ENCODE results near the gene SUMO2. TPM values are rescaled to one million over a fixed set of nuclear protein-coding genes. Genes with fewer than 3 reads are reported as not detected.

The SUMO2 gene
- polyA plus RNA-seq, 1 donor (not counting 4 experiments of a cell fraction or from before 2014, with no cell fraction given) = 393 TPM

GRCh38 chr17:75118307-75118706 is 64.5 kb downstream of the SUMO2 start:
- no peak overlapping the region for H2AFZ ChIP-seq (ENCODE audit: control insufficient read depth, low read length)
- no peak for DNase-seq (ENCODE audit: low read depth, low spot score)
- no peaks in the 10 kb centered on the region for H3K27me3 ChIP-seq (ENCODE audit: control insufficient read depth, extremely low read depth, insufficient read depth, low read length)
- no peak for FAIRE-seq
- H3K27ac ChIP-seq (ENCODE audit: control insufficient read depth, insufficient read depth, low read length) = no peak overlapping the region
- H3K4me2 ChIP-seq (ENCODE audit: control insufficient read depth, extremely low read depth, insufficient read depth, low read depth, low read length) = no peak overlapping the region
- dilution Hi-C loops (cut with MboI; ENCODE audit: extremely low pct_ligation_motif_present, low sequenced_read_pairs) = no loop called here
- no peak overlapping the region for H3K9ac ChIP-seq (ENCODE audit: control insufficient read depth, extremely low read depth, insufficient read depth, low read length)
- no peaks in the 10 kb centered on the region for H3K9me1 ChIP-seq (ENCODE audit: control insufficient read depth, extremely low read depth, insufficient read depth, low read length)
- peaks cover 17% of the 10 kb centered on the region for H3K4me1 ChIP-seq (ENCODE audit: control insufficient read depth, extremely low read depth, insufficient read depth, low read length)
- no peaks in the 10 kb centered on the region for H3K9me3 ChIP-seq (ENCODE audit: control insufficient read depth, low read depth, low read length)
- H4K20me1 ChIP-seq (ENCODE audit: control insufficient read depth, extremely low read depth, insufficient read depth, low read length) = no peaks in the 10 kb centered on the region
- no peak overlapping the region for H3K4me3 ChIP-seq (ENCODE audit: control insufficient read depth in 2 of 3, extremely low read depth in 1 of 3, insufficient read depth in 2 of 3, low read depth in 1 of 3, low read length in 3 of 3)
- H3K36me3 ChIP-seq (ENCODE audit: control insufficient read depth in 2 of 2, extremely low read depth in 1 of 2, insufficient read depth in 2 of 2, low read length in 2 of 2) = peaks cover 0 to 10% of the 10 kb centered on the region in 2 experiments
- H3K79me2 ChIP-seq (ENCODE audit: control insufficient read depth, insufficient read depth, low read length) = no peaks in the 10 kb centered on the region
- TF ChIP-seq, protein P1, sequence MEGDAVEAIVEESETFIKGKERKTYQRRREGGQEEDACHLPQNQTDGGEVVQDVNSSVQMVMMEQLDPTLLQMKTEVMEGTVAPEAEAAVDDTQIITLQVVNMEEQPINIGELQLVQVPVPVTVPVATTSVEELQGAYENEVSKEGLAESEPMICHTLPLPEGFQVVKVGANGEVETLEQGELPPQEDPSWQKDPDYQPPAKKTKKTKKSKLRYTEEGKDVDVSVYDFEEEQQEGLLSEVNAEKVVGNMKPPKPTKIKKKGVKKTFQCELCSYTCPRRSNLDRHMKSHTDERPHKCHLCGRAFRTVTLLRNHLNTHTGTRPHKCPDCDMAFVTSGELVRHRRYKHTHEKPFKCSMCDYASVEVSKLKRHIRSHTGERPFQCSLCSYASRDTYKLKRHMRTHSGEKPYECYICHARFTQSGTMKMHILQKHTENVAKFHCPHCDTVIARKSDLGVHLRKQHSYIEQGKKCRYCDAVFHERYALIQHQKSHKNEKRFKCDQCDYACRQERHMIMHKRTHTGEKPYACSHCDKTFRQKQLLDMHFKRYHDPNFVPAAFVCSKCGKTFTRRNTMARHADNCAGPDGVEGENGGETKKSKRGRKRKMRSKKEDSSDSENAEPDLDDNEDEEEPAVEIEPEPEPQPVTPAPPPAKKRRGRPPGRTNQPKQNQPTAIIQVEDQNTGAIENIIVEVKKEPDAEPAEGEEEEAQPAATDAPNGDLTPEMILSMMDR (optimal IDR thresholded peaks at IDR 0.05 in 1 of 3, IDR thresholded peaks at IDR 0.05 in 1 of 3, conservative IDR thresholded peaks at IDR 0.05 in 1 of 3; ENCODE audit: extremely low read depth in 1 of 3, insufficient read depth in 2 of 3, low read length in 3 of 3) = no peak
- TF ChIP-seq EZH2 (IDR thresholded peaks at IDR 0.05; ENCODE audit: low read length) = no peak

DNA sequence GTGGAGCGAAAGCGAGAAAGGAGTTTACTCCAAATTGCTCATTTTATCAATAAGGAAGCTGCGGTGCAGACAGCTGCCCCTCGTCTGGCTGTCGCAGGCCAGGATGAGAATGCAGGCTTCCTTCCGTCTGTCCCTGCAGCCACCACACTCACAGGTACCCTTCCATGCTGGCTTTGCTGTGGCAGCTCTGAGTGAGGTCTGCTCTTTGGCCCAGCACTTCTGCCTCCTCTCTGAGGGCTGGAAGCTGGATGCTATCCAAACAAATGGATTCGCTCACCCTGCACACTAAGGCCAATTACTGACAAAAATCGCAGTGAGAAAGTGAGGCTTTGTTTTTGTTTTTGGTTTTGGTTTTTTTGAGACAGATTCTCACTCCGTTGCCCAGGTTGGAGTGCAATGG is 66.0 kb downstream of the SUMO2 start:
- H3K4me3 ChIP-seq (ENCODE audit: control insufficient read depth in 2 of 3, extremely low read depth in 1 of 3, insufficient read depth in 2 of 3, low read depth in 1 of 3, low read length in 3 of 3) = no peak overlapping the region
- H3K27ac ChIP-seq (ENCODE audit: control insufficient read depth, insufficient read depth, low read length) = no peak overlapping the region
- H3K79me2 ChIP-seq (ENCODE audit: control insufficient read depth, insufficient read depth, low read length) = no peaks in the 10 kb centered on the region
- FAIRE-seq = no peak
- no peak overlapping the region for H2AFZ ChIP-seq (ENCODE audit: control insufficient read depth, low read length)
- dilution Hi-C loops (cut with MboI; ENCODE audit: extremely low pct_ligation_motif_present, low sequenced_read_pairs) = no loop called here
- H3K36me3 ChIP-seq (ENCODE audit: control insufficient read depth in 2 of 2, extremely low read depth in 1 of 2, insufficient read depth in 2 of 2, low read length in 2 of 2) = peaks cover 0 to 10% of the 10 kb centered on the region in 2 experiments
- H3K9me3 ChIP-seq (ENCODE audit: control insufficient read depth, low read depth, low read length) = no peaks in the 10 kb centered on the region
- H3K27me3 ChIP-seq (ENCODE audit: control insufficient read depth, extremely low read depth, insufficient read depth, low read length) = no peaks in the 10 kb centered on the region
- TF ChIP-seq, protein P1 (optimal IDR thresholded peaks at IDR 0.05 in 1 of 3, IDR thresholded peaks at IDR 0.05 in 1 of 3, conservative IDR thresholded peaks at IDR 0.05 in 1 of 3; ENCODE audit: extremely low read depth in 1 of 3, insufficient read depth in 2 of 3, low read length in 3 of 3) = no peak
- TF ChIP-seq EZH2 (IDR thresholded peaks at IDR 0.05; ENCODE audit: low read length) = no peak
- no peak overlapping the region for H3K9ac ChIP-seq (ENCODE audit: control insufficient read depth, extremely low read depth, insufficient read depth, low read length)
- no peak for DNase-seq (ENCODE audit: low read depth, low spot score)
- H3K4me2 ChIP-seq (ENCODE audit: control insufficient read depth, extremely low read depth, insufficient read depth, low read depth, low read length) = no peak overlapping the region
- H3K9me1 ChIP-seq (ENCODE audit: control insufficient read depth, extremely low read depth, insufficient read depth, low read length) = no peaks in the 10 kb centered on the region
- H3K4me1 ChIP-seq (ENCODE audit: control insufficient read depth, extremely low read depth, insufficient read depth, low read length) = peaks cover 17% of the 10 kb centered on the region
- no peaks in the 10 kb centered on the region for H4K20me1 ChIP-seq (ENCODE audit: control insufficient read depth, extremely low read depth, insufficient read depth, low read length)

Small RNA genes lying within 50 kb of the gene (small RNA-seq; reads per million reads assigned to genes)
- 0 reads per million in 3 experiments for gene RF00019 (ENCODE audit: insufficient read length in 3 of 3, low read depth in 3 of 3, low replicate concordance in 1 of 3)

Other genes starting within 250 kb of the SUMO2 start
- gene OTOP3, start 247.1 kb downstream of the SUMO2 start, polyA plus RNA-seq = 0.03 to 0.05 TPM in 2 of 3 replicates, not detected in the other
- 0.19 to 1.0 TPM (median 0.33 TPM) in 3 replicates for gene HID1, start 210.2 kb downstream of the SUMO2 start, polyA plus RNA-seq
- gene CDR2L, start 195.3 kb downstream of the SUMO2 start, polyA plus RNA-seq = 7.1 to 16.0 TPM (median 9.3 TPM) in 3 replicates
- gene MRPL58, start 170.3 kb downstream of the SUMO2 start, polyA plus RNA-seq = 43.3 to 61.1 TPM (median 53.6 TPM) in 3 replicates
- gene ATP5PD, start 136.0 kb downstream of the SUMO2 start, polyA plus RNA-seq = 240 to 406 TPM (median 276 TPM) in 3 replicates
- gene KCTD2, start 135.7 kb downstream of the SUMO2 start, polyA plus RNA-seq = 20.7 to 22.8 TPM (median 21.2 TPM) in 3 replicates
- 3.5 to 5.4 TPM (median 4.0 TPM) in 3 replicates for gene SLC16A5, start 95.0 kb downstream of the SUMO2 start, polyA plus RNA-seq
- gene ARMC7, start 73.0 kb downstream of the SUMO2 start, polyA plus RNA-seq = 3.2 to 6.0 TPM (median 4.2 TPM) in 3 replicates
- gene NT5C, start 51.2 kb downstream of the SUMO2 start, polyA plus RNA-seq = 29.9 to 38.1 TPM (median 38.0 TPM) in 3 replicates
- gene JPT1, start 28.4 kb downstream of the SUMO2 start, polyA plus RNA-seq = 67.5 to 452 TPM (median 142 TPM) in 3 replicates
- 64.2 to 66.9 TPM (median 64.4 TPM) in 3 replicates for gene NUP85, start 22.7 kb upstream of the SUMO2 start, polyA plus RNA-seq
- gene GGA3, start 78.6 kb upstream of the SUMO2 start, polyA plus RNA-seq = 22.3 to 25.2 TPM (median 22.7 TPM) in 3 replicates
- gene MRPS7, start 78.9 kb upstream of the SUMO2 start, polyA plus RNA-seq = 62.8 to 79.0 TPM (median 71.5 TPM) in 3 replicates
- gene MIF4GD, start 88.3 kb upstream of the SUMO2 start, polyA plus RNA-seq = 15.9 to 18.1 TPM (median 18.0 TPM) in 3 replicates
- 7.0 to 8.7 TPM (median 8.3 TPM) in 3 replicates for gene SLC25A19, start 106.5 kb upstream of the SUMO2 start, polyA plus RNA-seq
- gene GRB2, start 222.7 kb upstream of the SUMO2 start, polyA plus RNA-seq = 56.3 to 64.8 TPM (median 62.0 TPM) in 3 replicates